Mesenchymal stem cell (in vitro differentiated cells and primary cell): ENCODE data around the gene EMX1.
A peak's percentile ranks its signal among the peaks of the same experiment; 100 is the strongest.

ENCODE experiments used
- DNase-seq: peaks from one replicate; pipeline ENCODE4 v3.0.0-alpha.2; 2013
- H2AFZ ChIP-seq: one replicate; pipeline ENCODE4 v1.6.1; 2013; ENCODE audit warnings: low read depth, mild to moderate bottlenecking, control low read depth, inconsistent platforms, low read length, moderate library complexity
- H2AK5ac ChIP-seq: 2 replicates; pipeline ENCODE4 v1.6.1; 2013; ENCODE audit warnings: low read length, moderate library complexity, mild to moderate bottlenecking, inconsistent platforms; ENCODE audit not compliant: severe bottlenecking
- H2BK120ac ChIP-seq: one replicate; pipeline ENCODE4 v1.6.1; 2013; ENCODE audit warnings: low read depth, mild to moderate bottlenecking, inconsistent platforms, low read length, moderate library complexity
- H2BK12ac ChIP-seq, 2 experiments: one replicate each; pipeline ENCODE4 v1.6.1; 2013; ENCODE audit warnings: inconsistent platforms in 2 of 2, low read length in 2 of 2, mild to moderate bottlenecking in 2 of 2, moderate library complexity in 2 of 2, control low read depth in 1 of 2
- H2BK15ac ChIP-seq: one replicate; pipeline ENCODE4 v1.6.1; 2013; ENCODE audit warnings: mild to moderate bottlenecking, low read depth, inconsistent platforms; ENCODE audit not compliant: poor library complexity, severe bottlenecking
- H2BK5ac ChIP-seq: 2 replicates; pipeline ENCODE4 v1.6.1; 2013; ENCODE audit warnings: low read depth, mild to moderate bottlenecking, low read length, control low read depth, inconsistent platforms; ENCODE audit not compliant: poor library complexity, severe bottlenecking
- H3K14ac ChIP-seq, 2 experiments: one replicate each; pipeline ENCODE4 v1.6.1; 2013; ENCODE audit warnings: inconsistent platforms in 2 of 2, low read length in 2 of 2, control low read depth in 1 of 2, mild to moderate bottlenecking in 1 of 2, moderate library complexity in 1 of 2
- H3K18ac ChIP-seq, 2 experiments: one replicate each; pipeline ENCODE4 v1.6.1; 2013; ENCODE audit warnings: inconsistent platforms in 2 of 2, low read length in 2 of 2, control low read depth in 1 of 2, low read depth in 1 of 2, mild to moderate bottlenecking in 1 of 2
- H3K23ac ChIP-seq, 2 experiments: one replicate each; pipeline ENCODE4 v1.6.1; 2013; ENCODE audit warnings: inconsistent platforms in 2 of 2, low read length in 2 of 2, mild to moderate bottlenecking in 2 of 2, moderate library complexity in 2 of 2, control low read depth in 1 of 2
- H3K27ac ChIP-seq: 2 replicates; pipeline ENCODE4 v1.5.1; 2013; ENCODE audit warnings: mild to moderate bottlenecking, moderate library complexity, low read length, control low read depth, inconsistent platforms; ENCODE audit not compliant: poor library complexity, severe bottlenecking
- H3K27me3 ChIP-seq, 2 experiments: 2 replicates each; pipeline versions ENCODE4 v1.6.1 to v1.7.0; 2013; ENCODE audit warnings: low read length in 2 of 2, mild to moderate bottlenecking in 2 of 2, moderate library complexity in 2 of 2, control low read depth in 1 of 2, inconsistent platforms in 1 of 2; ENCODE audit not compliant: control insufficient read depth in 1 of 2, insufficient read depth in 1 of 2
- H3K36me3 ChIP-seq, 2 experiments: 2 replicates each; pipeline versions ENCODE4 v1.6.1 to v1.7.0; 2013; ENCODE audit warnings: low read length in 2 of 2, control low read depth in 1 of 2, inconsistent platforms in 1 of 2, low read depth in 1 of 2, mild to moderate bottlenecking in 1 of 2; ENCODE audit not compliant: insufficient read depth in 2 of 2, control insufficient read depth in 1 of 2
- H3K4ac ChIP-seq, 2 experiments: one replicate each; pipeline ENCODE4 v1.6.1; 2013; ENCODE audit warnings: inconsistent platforms in 2 of 2, low read length in 2 of 2, mild to moderate bottlenecking in 2 of 2, moderate library complexity in 2 of 2, control low read depth in 1 of 2, low read depth in 1 of 2
- H3K4me1 ChIP-seq: 2 replicates; pipeline ENCODE4 v1.6.1; 2013; ENCODE audit warnings: low read depth, low read length, control low read depth; ENCODE audit not compliant: control insufficient read depth, insufficient read depth
- H3K4me2 ChIP-seq: 2 replicates; pipeline ENCODE4 v1.6.1; 2013; ENCODE audit warnings: low read length, mild to moderate bottlenecking, inconsistent platforms; ENCODE audit not compliant: poor library complexity, severe bottlenecking
- H3K4me3 ChIP-seq, 2 experiments: 2 replicates each; pipeline versions ENCODE4 v1.5.1 to v1.7.0; 2013; ENCODE audit warnings: low read length in 2 of 2, mild to moderate bottlenecking in 2 of 2, control low read depth in 1 of 2, low read depth in 1 of 2; ENCODE audit not compliant: insufficient read depth in 1 of 2
- H3K79me1 ChIP-seq: replicated peaks from 2 replicates; pipeline ENCODE4 v1.6.1; 2013; ENCODE audit warnings: mild to moderate bottlenecking, control low read depth, low read length, inconsistent platforms; ENCODE audit not compliant: poor library complexity, severe bottlenecking
- H3K9ac ChIP-seq: 2 replicates; pipeline ENCODE4 v1.7.0; 2013; ENCODE audit warnings: mild to moderate bottlenecking, low read length, moderate library complexity
- H3K9me3 ChIP-seq: 2 replicates; pipeline ENCODE4 v1.7.0; 2013; ENCODE audit warnings: mild to moderate bottlenecking, low read length; ENCODE audit not compliant: control insufficient read depth
- H4K8ac ChIP-seq: one replicate; pipeline ENCODE4 v1.6.1; 2013; ENCODE audit warnings: inconsistent platforms, mild to moderate bottlenecking, low read length, moderate library complexity
- H4K91ac ChIP-seq: one replicate; pipeline ENCODE4 v1.6.1; 2013; ENCODE audit warnings: mild to moderate bottlenecking, low read length, inconsistent platforms
- WGBS: methylation state at CpG from one replicate; pipeline ENCODE4 v1.1.7; 2013; ENCODE audit warnings: mixed read lengths; 5-methylcytosine and 5-hydroxymethylcytosine counted together

EMX1 gene

DNA sequence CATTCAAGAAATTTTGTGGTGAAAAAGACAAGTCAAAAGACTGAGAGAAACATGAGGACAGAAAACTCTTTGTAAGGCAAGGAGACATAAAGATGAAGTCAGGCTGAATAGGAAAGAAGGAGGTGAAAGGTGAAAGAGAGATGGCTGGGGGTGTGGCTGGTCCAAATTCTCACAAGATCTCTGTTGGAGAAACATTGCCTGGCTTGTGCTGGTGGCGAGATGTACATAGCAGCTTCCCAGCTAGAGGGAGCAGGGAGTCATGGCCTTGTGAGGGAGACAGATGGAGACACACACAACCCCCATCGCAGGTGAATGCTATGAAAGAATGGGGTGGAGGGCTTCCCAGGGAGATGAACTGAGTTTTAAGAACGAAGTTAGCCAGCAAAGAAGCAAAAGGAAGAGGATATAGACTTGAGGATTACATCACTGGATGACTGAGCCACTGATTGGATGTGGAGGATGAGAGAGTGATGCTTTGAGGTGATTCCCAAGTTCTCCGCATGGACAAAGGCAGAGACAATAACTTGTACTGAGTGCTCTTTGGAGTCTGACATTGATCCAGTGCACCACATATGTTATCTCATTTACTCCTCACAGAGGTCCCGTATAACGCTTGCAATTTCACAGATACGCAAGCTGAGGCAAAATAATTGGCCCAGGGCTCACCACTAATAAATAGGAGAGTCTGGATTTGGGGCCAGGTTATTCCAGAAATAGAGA, 3.7 kb upstream of the EMX1 start:
- no peaks in the 10 kb centered on the region for H3K9me3 ChIP-seq
- H2AFZ ChIP-seq: no peak overlapping the region
- H4K91ac ChIP-seq: no peak overlapping the region
- H2BK15ac ChIP-seq: no peak overlapping the region
- no peak overlapping the region for H2BK120ac ChIP-seq
- peaks cover 38% of the 10 kb centered on the region for H3K4me1 ChIP-seq
- H3K27me3 ChIP-seq: peaks cover 68 to 92% of the 10 kb centered on the region in 2 experiments
- no peak overlapping the region for H3K9ac ChIP-seq
- 41% methylated on average over 7 of the region's 7 CpGs for WGBS
- no peak overlapping the region for H2AK5ac ChIP-seq
- H4K8ac ChIP-seq: no peak overlapping the region
- H3K79me1 ChIP-seq: no peaks in the 10 kb centered on the region
- no peak for DNase-seq
- H3K4me2 ChIP-seq: no peak overlapping the region
- no peak overlapping the region for H3K4me3 ChIP-seq
- H3K36me3 ChIP-seq: no peaks in the 10 kb centered on the region
- no peak overlapping the region for H3K27ac ChIP-seq
- H3K14ac ChIP-seq: no peak overlapping the region
- H3K18ac ChIP-seq: no peak overlapping the region
- no peak overlapping the region for H3K23ac ChIP-seq
- no peak overlapping the region for H3K4ac ChIP-seq
- no peak overlapping the region for H2BK12ac ChIP-seq
- H2BK5ac ChIP-seq: no peak overlapping the region

DNA sequence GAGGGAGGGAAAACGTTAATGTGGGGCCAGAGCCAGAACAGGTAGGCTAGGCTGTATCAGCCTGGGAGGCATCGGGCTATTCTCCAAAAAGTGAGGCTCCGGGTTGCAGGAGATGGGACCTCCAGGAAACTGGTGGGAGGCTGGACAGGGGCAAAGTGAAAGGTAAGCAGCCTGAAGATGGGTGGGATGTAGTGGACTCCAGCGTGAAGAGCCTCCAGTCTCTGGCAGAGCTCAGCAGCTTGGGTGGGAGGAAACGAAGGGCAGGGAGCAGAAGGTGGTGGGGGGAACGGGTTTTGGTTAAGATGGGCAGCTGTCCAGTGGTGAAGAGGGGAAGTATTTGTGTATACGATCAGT, 3.1 kb upstream of the EMX1 start:
- H3K4me1 ChIP-seq: peaks cover 42% of the 10 kb centered on the region
- no peak overlapping the region for H3K4ac ChIP-seq
- no peak overlapping the region for H2AFZ ChIP-seq
- H3K36me3 ChIP-seq: no peaks in the 10 kb centered on the region
- no peak overlapping the region for H3K14ac ChIP-seq
- DNase-seq: no peak
- no peak overlapping the region for H2BK12ac ChIP-seq
- no peaks in the 10 kb centered on the region for H3K79me1 ChIP-seq
- no peaks in the 10 kb centered on the region for H3K9me3 ChIP-seq
- H2BK15ac ChIP-seq: no peak overlapping the region
- no peak overlapping the region for H3K4me3 ChIP-seq
- no peak overlapping the region for H3K9ac ChIP-seq
- H3K23ac ChIP-seq: no peak overlapping the region
- H2BK120ac ChIP-seq: no peak overlapping the region
- no peak overlapping the region for H2BK5ac ChIP-seq
- 14% methylated on average over 7 of the region's 7 CpGs for WGBS
- H3K4me2 ChIP-seq: no peak overlapping the region
- no peak overlapping the region for H2AK5ac ChIP-seq
- no peak overlapping the region for H4K8ac ChIP-seq
- H3K18ac ChIP-seq: no peak overlapping the region
- H4K91ac ChIP-seq: no peak overlapping the region
- H3K27me3 ChIP-seq: peaks cover 71 to 94% of the 10 kb centered on the region in 2 experiments
- no peak overlapping the region for H3K27ac ChIP-seq

DNA sequence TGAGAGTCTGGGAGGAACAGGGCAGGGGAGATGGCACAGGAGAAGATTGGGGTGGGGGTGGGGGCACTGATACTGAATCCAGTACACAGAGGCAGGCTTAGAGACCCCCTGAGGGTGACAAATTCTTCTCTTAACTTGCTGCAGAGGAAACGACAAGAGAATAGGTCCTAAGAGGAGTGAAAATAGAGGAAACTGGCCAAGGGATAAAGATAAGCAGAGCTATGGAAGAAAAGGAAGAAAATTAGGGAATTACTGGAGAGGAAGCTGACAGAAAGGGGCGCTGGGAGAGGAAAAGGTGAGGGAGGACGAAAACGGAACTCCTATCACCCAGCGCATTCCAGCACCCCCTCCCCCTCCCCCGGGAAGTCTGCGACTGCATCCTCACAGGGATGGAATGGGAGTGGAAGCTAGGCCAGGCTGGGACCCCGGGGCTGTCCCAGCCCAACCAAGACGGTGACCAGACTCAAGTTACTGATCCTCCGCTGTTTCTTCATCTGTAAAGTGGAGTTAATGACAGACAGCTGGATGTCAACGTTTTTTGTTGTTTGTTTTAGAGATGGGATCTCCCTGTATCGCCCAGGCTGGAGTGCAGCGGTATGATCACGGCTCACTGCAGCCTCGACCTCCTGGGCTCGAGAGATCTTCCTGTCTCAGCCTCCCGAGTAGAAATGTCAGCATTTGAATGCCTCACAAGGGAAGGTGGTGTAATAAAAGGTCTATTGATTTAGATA, 2.6 kb upstream of the EMX1 start:
- no peak overlapping the region for H2AFZ ChIP-seq
- no peak overlapping the region for H4K8ac ChIP-seq
- no peak overlapping the region for H3K23ac ChIP-seq
- H2BK12ac ChIP-seq: no peak overlapping the region
- no peaks in the 10 kb centered on the region for H3K36me3 ChIP-seq
- H3K4me3 ChIP-seq: no peak overlapping the region
- no peak overlapping the region for H2BK15ac ChIP-seq
- no peaks in the 10 kb centered on the region for H3K9me3 ChIP-seq
- H3K27me3 ChIP-seq: peaks cover 71 to 94% of the 10 kb centered on the region in 2 experiments
- no peak overlapping the region for H2AK5ac ChIP-seq
- H3K27ac ChIP-seq: no peak overlapping the region
- no peak overlapping the region for H2BK5ac ChIP-seq
- H2BK120ac ChIP-seq: no peak overlapping the region
- H4K91ac ChIP-seq: no peak overlapping the region
- no peak overlapping the region for H3K14ac ChIP-seq
- no peak overlapping the region for H3K18ac ChIP-seq
- peaks cover 42% of the 10 kb centered on the region for H3K4me1 ChIP-seq
- 2% methylated on average over 13 of the region's 17 CpGs for WGBS
- H3K4me2 ChIP-seq: no peak overlapping the region
- no peak overlapping the region for H3K9ac ChIP-seq
- DNase-seq: no peak
- no peaks in the 10 kb centered on the region for H3K79me1 ChIP-seq
- H3K4ac ChIP-seq: no peak overlapping the region

DNA sequence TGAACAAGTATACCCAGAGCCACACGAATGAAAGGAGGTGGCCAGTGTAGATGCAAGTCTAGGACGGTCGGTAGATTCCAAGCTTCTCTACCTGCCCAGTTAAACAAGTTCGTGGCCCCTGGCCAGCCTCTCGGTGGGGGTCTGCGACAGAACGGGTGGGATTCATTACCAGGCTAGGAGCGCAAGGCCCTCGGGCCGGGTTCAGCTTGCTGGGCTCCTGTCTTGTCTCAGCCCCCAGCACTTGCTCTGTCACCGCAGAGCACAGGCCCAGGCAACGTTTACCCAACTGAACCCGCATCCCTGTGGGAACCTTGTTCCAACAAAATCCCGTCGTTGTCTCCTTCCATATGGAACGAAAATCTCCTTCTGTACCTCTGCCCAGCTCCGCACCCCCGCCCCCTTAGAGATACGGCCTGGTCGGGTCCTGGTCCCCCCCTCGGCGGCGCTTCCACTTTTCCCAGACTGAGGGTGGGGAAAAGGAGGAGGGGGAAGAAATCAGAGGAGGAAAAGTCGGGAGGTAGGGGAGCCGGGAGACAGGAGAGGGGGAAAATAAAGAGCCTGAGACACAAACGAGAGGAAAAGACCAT, 1.9 kb upstream of the EMX1 start:
- no peak overlapping the region for H3K4ac ChIP-seq
- H2AFZ ChIP-seq: no peak overlapping the region
- no peaks in the 10 kb centered on the region for H3K9me3 ChIP-seq
- H3K4me3 ChIP-seq: no peak overlapping the region
- no peak overlapping the region for H2BK15ac ChIP-seq
- peak overlapping the region; percentile 79 for H3K4me2 ChIP-seq
- no peak for DNase-seq
- H3K36me3 ChIP-seq: no peaks in the 10 kb centered on the region
- no peaks in the 10 kb centered on the region for H3K79me1 ChIP-seq
- H2BK12ac ChIP-seq: no peak overlapping the region
- H3K27ac ChIP-seq: no peak overlapping the region
- no peak overlapping the region for H3K23ac ChIP-seq
- H2BK5ac ChIP-seq: no peak overlapping the region
- H3K4me1 ChIP-seq: peaks cover 48% of the 10 kb centered on the region
- H3K9ac ChIP-seq: no peak overlapping the region
- H2AK5ac ChIP-seq: no peak overlapping the region
- no peak overlapping the region for H2BK120ac ChIP-seq
- no peak overlapping the region for H4K8ac ChIP-seq
- H4K91ac ChIP-seq: no peak overlapping the region
- no peak overlapping the region for H3K18ac ChIP-seq
- no peak overlapping the region for H3K14ac ChIP-seq
- WGBS: 2% methylated on average over 26 of the region's 26 CpGs
- H3K27me3 ChIP-seq: peaks cover 74 to 94% of the 10 kb centered on the region in 2 experiments
